Measurements from ENCODE around the gene TMEM179. TPM values are rescaled to one million over a fixed set of nuclear protein-coding genes. Genes with fewer than 3 reads are reported as not detected.

Gene TMEM179
- total and polyA plus RNA-seq, 10 of the 15 experiments (the other 5 are each of a cell fraction or from before 2014, with no cell fraction given): not detected

DNA sequence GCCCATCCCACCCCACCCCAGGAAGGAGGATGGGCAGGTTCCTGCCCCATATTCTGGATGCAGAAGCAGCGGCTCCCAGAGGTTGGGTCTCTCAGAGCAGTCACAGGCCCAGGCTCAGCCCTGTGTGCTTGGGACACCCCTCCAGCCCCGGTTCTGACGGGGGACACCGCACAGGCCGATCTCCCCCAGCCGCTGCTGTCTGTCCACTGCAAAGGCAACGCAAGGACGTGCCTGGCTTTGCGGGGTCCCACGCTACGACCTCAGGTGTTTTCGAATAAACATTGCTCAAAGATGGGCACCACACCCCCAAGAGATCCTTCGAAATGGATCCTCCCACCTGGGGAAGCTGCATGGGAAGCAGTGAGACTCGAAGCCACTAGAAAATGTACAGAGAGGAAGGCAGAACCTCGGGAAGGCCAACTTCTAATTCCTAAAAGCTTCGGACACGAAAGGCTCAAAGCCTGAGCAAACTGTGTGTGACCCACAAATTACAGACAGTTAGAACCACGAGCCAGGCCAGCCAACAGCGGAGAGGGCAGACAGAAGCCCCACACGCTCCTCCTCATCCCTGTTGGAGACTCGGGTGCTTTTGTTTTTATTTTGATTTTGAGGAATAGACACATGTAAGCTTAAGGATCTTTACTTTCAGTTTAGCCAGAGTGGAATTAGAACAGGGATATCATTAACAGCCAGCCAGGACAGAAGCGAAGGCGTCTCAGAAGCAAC is 14.2 kb downstream of the TMEM179 start (continued):
- TF ChIP-seq CBFB (IDR thresholded peaks at IDR 0.05; ENCODE audit: low read depth) (no peak), FOS (IDR thresholded peaks at IDR 0.05; ENCODE audit: borderline replicate concordance, extremely low read depth, insufficient read length) (no peak)

DNA sequence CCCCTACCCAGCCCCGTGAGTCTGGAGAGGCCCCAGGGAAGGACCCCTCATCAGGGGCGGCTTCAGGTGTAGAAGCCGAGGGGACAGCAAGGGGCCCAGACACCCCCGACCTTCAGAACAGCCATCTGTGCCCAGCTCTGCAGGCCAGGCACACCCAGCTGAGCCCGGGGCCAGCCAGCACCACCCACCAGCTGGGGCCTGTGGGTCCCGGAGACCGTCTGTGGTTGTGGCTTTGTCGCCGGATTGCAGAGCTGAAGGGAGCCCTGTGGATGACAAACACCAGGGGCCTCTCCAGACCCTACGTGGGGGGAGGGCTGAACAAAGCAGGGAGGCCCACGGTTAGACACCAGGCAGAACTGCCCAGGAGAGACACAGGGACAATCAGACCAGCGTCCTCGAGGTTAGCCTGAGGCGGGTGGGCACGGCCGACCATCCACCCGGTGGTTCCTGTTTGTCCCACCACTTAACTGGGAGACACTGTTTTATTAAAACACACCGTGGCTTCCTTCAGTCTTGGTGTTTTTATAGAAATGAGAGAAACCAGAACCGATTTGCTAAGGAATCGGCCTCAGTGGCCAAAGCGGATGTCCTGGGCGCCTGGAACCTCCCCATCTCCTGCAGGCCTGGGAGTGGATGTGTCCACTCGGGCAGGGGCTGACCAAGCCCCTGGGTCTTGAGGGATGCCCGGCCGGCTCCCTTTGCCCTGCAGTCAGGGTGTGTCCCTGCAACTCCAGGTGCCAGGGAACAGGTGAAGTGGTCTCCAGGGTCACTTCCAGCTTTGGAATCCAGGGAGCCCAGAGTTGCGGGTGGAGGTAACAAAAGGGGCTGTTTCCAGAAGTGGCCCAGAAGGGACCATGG is 15.0 kb downstream of the TMEM179 start:
- TF ChIP-seq JUNB (IDR thresholded peaks at IDR 0.05) (no peak), PML (IDR thresholded peaks at IDR 0.05; ENCODE audit: low read length) (no peak), ZBTB11 (CRISPR knock-in tag; IDR thresholded peaks at IDR 0.05) (no peak), IRF3 (IDR thresholded peaks at IDR 0.05) (no peak), EGR1 (IDR thresholded peaks at IDR 0.05; ENCODE audit: borderline replicate concordance in 1 of 2, low read depth in 2 of 2, low read length in 2 of 2) (no peak)
- intact Hi-C loops (cut with micrococcal nuclease; ENCODE audit: unreplicated experiment) (no loop called here), in situ Hi-C loops (cut with MboI) (no loop called here)
- Histone ChIP-seq H3K36me3 (ENCODE audit: control insufficient read depth in 2 of 2, insufficient read depth in 2 of 2, low read length in 1 of 2) (no peaks in the 10 kb centered on the region), H4K20me1 (ENCODE audit: control insufficient read depth, insufficient read depth) (no peaks in the 10 kb centered on the region), H3K9ac (ENCODE audit: control insufficient read depth, insufficient read depth, low read length) (no peak overlapping the region), H2AFZ (ENCODE audit: control insufficient read depth, low read depth, low read length) (no peak overlapping the region), H3K4me1 (ENCODE audit: control insufficient read depth, insufficient read depth, low read length) (no peaks in the 10 kb centered on the region), H3K27ac (ENCODE audit: control insufficient read depth, insufficient read depth) (no peak overlapping the region), H3K9me3 (replicated peaks; ENCODE audit: control insufficient read depth, insufficient read depth, low read length) (no peaks in the 10 kb centered on the region), H3K27me3 (replicated peaks in 1 of 2; ENCODE audit: control insufficient read depth in 2 of 2, insufficient read depth in 2 of 2, low read length in 1 of 2) (no peaks in the 10 kb centered on the region; a peak in 2 of 4 replicates), H3K4me3 (no peak overlapping the region), H3K4me2 (ENCODE audit: control insufficient read depth, insufficient read depth) (no peak overlapping the region), H3K79me2 (ENCODE audit: control insufficient read depth, insufficient read depth, low read length) (no peaks in the 10 kb centered on the region)
- ChIA-PET CTCF (no interaction called here), SMC1A (ENCODE audit: uncharacterized antibody, unreplicated experiment) (no interaction called here), RAD21 (ENCODE audit: unreplicated experiment) (no interaction called here), POLR2A (no interaction called here)
- DNase-seq (ENCODE audit: low read depth, low spot score): no peak
- no TSS peak for BruUV-seq (replicated peaks)
- no peak for ATAC-seq
- 13% methylated on average over 26 of the region's 26 CpGs for WGBS (ENCODE audit: insufficient coverage, insufficient replicate concordance, low lambda C conversion rate, missing lambda C conversion rate)
- FAIRE-seq: no peak
